H1 (cell line): Measurements from ENCODE around the gene HMMR. TPM values are rescaled to one million over a fixed set of nuclear protein-coding genes. Genes with fewer than 3 reads are reported as not detected.

Source experiments
- CTCF ChIA-PET: fragments of 300-600 bp; sonication (Branson Sonifier 250); formaldehyde crosslinking; loops from one replicate; lab custom pipeline; 2021; ENCODE audit not compliant: partially characterized antibody; lab: Charles Lee
- POLR2A ChIA-PET: fragments of 300-600 bp; sonication (Branson Sonifier 250); formaldehyde crosslinking; loops from one replicate; lab custom pipeline; 2021; ENCODE audit warnings: inconsistent platforms; ENCODE audit not compliant: partially characterized antibody; lab: Charles Lee
- DNase-seq, 2 experiments: peaks; one replicate each; pipeline versions ENCODE4 v3.0.0 to v3.0.0-alpha.2; 2010 to 2022; ENCODE audit warnings: low spot score in 2 of 2, low read depth in 1 of 2, mixed read lengths in 1 of 2
- FAIRE-seq: peaks from 2 replicates; lab custom pipeline; 2011; peaks lifted over from hg19 to GRCh38; lab: Jason Lieb, UNC
- H2AFZ ChIP-seq: 2 replicates; pipeline ENCODE4 v1.8.1; 2012; ENCODE audit warnings: low read length, inconsistent platforms
- H2AK5ac ChIP-seq: 2 replicates; pipeline ENCODE4 v1.6.1; 2013; ENCODE audit warnings: low read depth, low read length
- H2BK120ac ChIP-seq: replicated peaks from 2 replicates; pipeline ENCODE3; 2013; ENCODE audit warnings: low read depth, low read length, inconsistent platforms
- H2BK12ac ChIP-seq: 2 replicates; pipeline ENCODE4 v1.6.1; 2013; ENCODE audit warnings: low read depth, low read length
- H2BK15ac ChIP-seq: 2 replicates; pipeline ENCODE4 v1.6.1; 2013; ENCODE audit warnings: low read length
- H2BK20ac ChIP-seq: 2 replicates; pipeline ENCODE4 v1.6.1; 2013; ENCODE audit warnings: low read length
- H2BK5ac ChIP-seq: 2 replicates; pipeline ENCODE4 v1.6.1; 2013; ENCODE audit warnings: low read depth, low read length
- H3K14ac ChIP-seq: 2 replicates; pipeline ENCODE4 v1.6.1; 2013; ENCODE audit warnings: inconsistent platforms; ENCODE audit not compliant: insufficient read length
- H3K18ac ChIP-seq: 2 replicates; pipeline ENCODE4 v1.6.1; 2013; ENCODE audit warnings: low read length; ENCODE audit errors: extremely low read depth
- H3K23ac ChIP-seq: 2 replicates; pipeline ENCODE4 v1.6.1; 2013; ENCODE audit warnings: inconsistent platforms; ENCODE audit not compliant: insufficient read length
- H3K23me2 ChIP-seq: 2 replicates; pipeline ENCODE4 v1.6.1; 2013; ENCODE audit warnings: low read depth, low read length
- H3K27ac ChIP-seq: 2 replicates; pipeline ENCODE4 v1.6.1; 2011; ENCODE audit warnings: low read depth, low read length, inconsistent platforms
- H3K27me3 ChIP-seq, 4 experiments: replicated peaks in 1 of 4; 1 replicate in 1 of 4; 2 replicates in 3 of 4; pipeline versions ENCODE4 v1.6.1 to v1.8.1; 2011 to 2013; ENCODE audit warnings: low read length in 3 of 4, mild to moderate bottlenecking in 3 of 4, inconsistent platforms in 2 of 4, mixed read lengths in 2 of 4, moderate library complexity in 1 of 4; ENCODE audit not compliant: control insufficient read depth in 3 of 4, insufficient read depth in 3 of 4; ENCODE audit errors: extremely low read depth in 1 of 4
- H3K36me3 ChIP-seq, 4 experiments: 2 replicates each; pipeline versions ENCODE4 v1.6.1 to v1.8.1; 2011 to 2013; ENCODE audit warnings: mild to moderate bottlenecking in 4 of 4, low read length in 3 of 4, moderate library complexity in 2 of 4, control low read depth in 1 of 4, inconsistent platforms in 1 of 4; ENCODE audit not compliant: insufficient read depth in 4 of 4, control insufficient read depth in 2 of 4
- H3K4ac ChIP-seq: replicated peaks from 2 replicates; pipeline ENCODE3; 2013; ENCODE audit warnings: low read length, low read depth, mixed read lengths, inconsistent platforms; ENCODE audit not compliant: insufficient read length
- H3K4me1 ChIP-seq, 4 experiments: replicated peaks in 1 of 4; 1 replicate in 1 of 4; 2 replicates in 3 of 4; pipeline versions ENCODE4 v1.6.1 to v1.8.1; 2011 to 2013; ENCODE audit warnings: low read length in 3 of 4, inconsistent platforms in 2 of 4, mixed read lengths in 1 of 4; ENCODE audit not compliant: insufficient read depth in 4 of 4, control insufficient read depth in 3 of 4
- H3K4me2 ChIP-seq, 2 experiments: 2 replicates each; pipeline versions ENCODE4 v1.6.1 to v1.8.1; 2011 to 2013; ENCODE audit warnings: low read depth in 2 of 2, low read length in 2 of 2, control low read depth in 1 of 2, inconsistent platforms in 1 of 2, mild to moderate bottlenecking in 1 of 2; ENCODE audit not compliant: insufficient read depth in 1 of 2
- H3K4me3 ChIP-seq, 4 experiments: fragments of 200-600, 300-600 bp in 1 of 4; sonication (generic), shearing (Covaris generic), sonication (Bioruptor Twin) in 1 of 4; 2 replicates each; pipeline versions ENCODE4 v1.5.1 to v1.8.1; 2011 to 2016; ENCODE audit warnings: low read length in 4 of 4, low read depth in 3 of 4, control low read depth in 2 of 4, inconsistent platforms in 2 of 4, mild to moderate bottlenecking in 2 of 4, mixed read lengths in 1 of 4, moderate library complexity in 1 of 4; ENCODE audit not compliant: insufficient read depth in 2 of 4; ENCODE audit errors: extremely low read depth in 1 of 4
- H3K56ac ChIP-seq: replicated peaks from 2 replicates; pipeline ENCODE3; 2013; ENCODE audit warnings: low read depth, mild to moderate bottlenecking, mixed read lengths, low read length, inconsistent platforms; ENCODE audit not compliant: insufficient read length
- H3K79me1 ChIP-seq: 2 replicates; pipeline ENCODE4 v1.6.1; 2013; ENCODE audit warnings: low read depth, low read length, control low read depth
- H3K79me2 ChIP-seq, 2 experiments: 2 replicates each; pipeline versions ENCODE4 v1.6.1 to v1.8.1; 2012 to 2013; ENCODE audit warnings: low read length in 2 of 2, mild to moderate bottlenecking in 2 of 2, inconsistent platforms in 1 of 2; ENCODE audit not compliant: insufficient read depth in 2 of 2, control insufficient read depth in 1 of 2
- H3K9ac ChIP-seq, 4 experiments: replicated peaks in 1 of 4; 1 replicate in 1 of 4; 2 replicates in 3 of 4; pipeline versions ENCODE4 v1.6.1 to v1.8.1; 2011 to 2013; ENCODE audit warnings: low read depth in 3 of 4, low read length in 3 of 4, control low read depth in 2 of 4, mild to moderate bottlenecking in 2 of 4, moderate library complexity in 2 of 4, inconsistent platforms in 1 of 4; ENCODE audit errors: extremely low read depth in 1 of 4
- H3K9me3 ChIP-seq, 2 experiments: 2 replicates each; pipeline versions ENCODE4 v1.6.1 to v1.8.1; 2012 to 2013; ENCODE audit warnings: mild to moderate bottlenecking in 2 of 2, moderate library complexity in 2 of 2, control low read depth in 1 of 2, inconsistent platforms in 1 of 2, low read depth in 1 of 2, low read length in 1 of 2, mixed read lengths in 1 of 2; ENCODE audit not compliant: insufficient read depth in 2 of 2
- H4K20me1 ChIP-seq, 2 experiments: replicated peaks in 1 of 2; 2 replicates each; pipeline versions ENCODE3 to v1.8.1; 2011 to 2013; ENCODE audit warnings: inconsistent platforms in 2 of 2, low read length in 2 of 2, mild to moderate bottlenecking in 1 of 2; ENCODE audit not compliant: insufficient read depth in 2 of 2, control insufficient read depth in 1 of 2
- H4K5ac ChIP-seq: 2 replicates; pipeline ENCODE4 v1.6.1; 2013; ENCODE audit warnings: low read length, low read depth, mixed read lengths, inconsistent platforms; ENCODE audit not compliant: insufficient read length
- H4K8ac ChIP-seq: 2 replicates; pipeline ENCODE4 v1.8.0; 2013; ENCODE audit warnings: mild to moderate bottlenecking, moderate library complexity, low read length, inconsistent platforms; ENCODE audit not compliant: insufficient read depth; ENCODE audit errors: extremely low read depth
- H4K91ac ChIP-seq: replicated peaks from 2 replicates; pipeline ENCODE3; 2013; ENCODE audit warnings: low read length, mixed read lengths, inconsistent platforms; ENCODE audit not compliant: insufficient read length
- CEBPB ChIP-seq: IDR thresholded peaks from 2 replicates; pipeline ENCODE4 v1.6.1; 2012; ENCODE audit warnings: low read depth, low read length
- CHD1 ChIP-seq: IDR thresholded peaks from 2 replicates; pipeline ENCODE4 v1.6.1; 2012; ENCODE audit warnings: low read depth, low read length, improper control_type of control experiment
- CHD2 ChIP-seq: IDR thresholded peaks from 2 replicates; pipeline ENCODE4 v1.6.1; 2012; ENCODE audit warnings: low read length, improper control_type of control experiment
- HDAC2 ChIP-seq, 2 experiments: fragments of 300-600 bp in 1 of 2; sonication (generic) in 1 of 2; IDR thresholded peaks; 2 replicates each; pipeline ENCODE4 v1.6.1; 2011 to 2012; ENCODE audit warnings: low read depth in 2 of 2, low read length in 2 of 2, mild to moderate bottlenecking in 2 of 2, moderate library complexity in 2 of 2, borderline replicate concordance in 1 of 2, inconsistent platforms in 1 of 2
- JUND ChIP-seq: IDR thresholded peaks from 2 replicates; pipeline ENCODE4 v1.6.1; 2011; ENCODE audit warnings: mild to moderate bottlenecking, improper control_type of control experiment, low read length
- RNF2 ChIP-seq: fragments of 200-900, 300-1000 bp; sonication (generic); IDR thresholded peaks from 2 replicates; pipeline ENCODE4 v1.7.1; 2016; ENCODE audit warnings: borderline replicate concordance, low read depth, mild to moderate bottlenecking, antibody characterized with exemption, low read length; ENCODE audit not compliant: poor library complexity, severe bottlenecking; ENCODE audit errors: missing control alignments
- SP2 ChIP-seq: IDR thresholded peaks from 2 replicates; pipeline ENCODE4 v1.6.1; 2012; ENCODE audit warnings: mild to moderate bottlenecking, low read length, inconsistent platforms
- TAF1 ChIP-seq: IDR thresholded peaks from 2 replicates; pipeline ENCODE4 v1.6.1; 2011; ENCODE audit warnings: mild to moderate bottlenecking, low read depth, low read length
- TBP ChIP-seq: IDR thresholded peaks from 2 replicates; pipeline ENCODE4 v1.6.1; 2011; ENCODE audit warnings: low read depth, low read length, improper control_type of control experiment
- YY1 ChIP-seq: IDR thresholded peaks from 2 replicates; pipeline ENCODE4 v1.6.1; 2011; ENCODE audit warnings: low read depth, mild to moderate bottlenecking, low read length
- WGBS, 2 experiments: shearing (Covaris generic) in 1 of 2; methylation state at CpG; one replicate each; pipeline versions ENCODE4 v1.1.6 to v1.1.7; 2013 to 2015; ENCODE audit warnings: low lambda C conversion rate in 2 of 2, mixed read lengths in 2 of 2, inconsistent platforms in 1 of 2, low coverage in 1 of 2, missing lambda C conversion rate in 1 of 2; ENCODE audit not compliant: insufficient replicate concordance in 2 of 2, insufficient coverage in 1 of 2, insufficient read length in 1 of 2; ENCODE audit errors: extremely low coverage in 1 of 2, missing lambda C conversion rate in 1 of 2; 5-methylcytosine and 5-hydroxymethylcytosine counted together
- polyA plus RNA-seq, 7 experiments: library from polyadenylated mRNA; depleted of rRNA in 3 of 7; stranded (reverse) in 5 of 7; unstranded in 2 of 7; fragments of >200 nt in 5 of 7; fragments of 200-250 nt in 2 of 7; gene quantifications; 1 replicate in 5 of 7; 2 replicates in 1 of 7; 4 replicates in 1 of 7; pipeline versions ENCODE4 v1.2.1 to v1.2.3, GENCODE V29; 2011 to 2013; ENCODE audit warnings: missing spikeins in 2 of 7, mixed read lengths in 2 of 7
- total RNA-seq: library from RNA; stranded (reverse); fragmentation: NEBNext Ultra II Directional; extraction: Animal tissue kit (Norgen Biotek cat#: 25700); gene quantifications from 2 replicates; pipeline ENCODE4 v1.2.1, GENCODE V29; 2021
- TF ChIP-seq, protein P1 (sequence below): IDR thresholded peaks from 2 replicates; pipeline ENCODE4 v1.6.1; 2012; ENCODE audit warnings: inconsistent platforms

Gene HMMR
- total and polyA plus RNA-seq, 2 of the 8 experiments (the other 6 are each of a cell fraction or from before 2014, with no cell fraction given), result 17.5 to 77.3 TPM

GRCh38 chr5:163437309-163438182, 22.9 kb upstream of the HMMR start, which contains the start of gene CCNG1:
Gene CCNG1 (plus strand): TSS chr5:163437595. CDS start chr5:163439257, 1,662 bp downstream.
- Histone ChIP-seq H3K14ac (no peak within 1 kb of the TSS), H4K8ac (peak within 1 kb of the TSS; percentile 94; the same call in 1 of the 2 replicates), H3K18ac (peak within 1 kb of the TSS; percentile 98; the same call in 1 of the 2 replicates), H3K23me2 (peaks cover 4% of the 10 kb centered on the region; the same call in 1 of the 2 replicates), H4K91ac (peak within 1 kb of the TSS; percentile 89), H3K9me3 (no peaks in the 10 kb centered on the region), H4K20me1 (peaks cover 7 to 14% of the 10 kb centered on the region in 2 experiments), H3K56ac (peak within 1 kb of the TSS; percentile 89), H3K23ac (no peak within 1 kb of the TSS), H2BK12ac (no peak within 1 kb of the TSS), H2AFZ (no peak within 1 kb of the TSS), H3K36me3 (peaks cover 9 to 37% (median 26%) of the 10 kb centered on the region in 4 experiments), H3K79me2 (peaks cover 20 to 53% of the 10 kb centered on the region in 2 experiments), H3K27me3 (no peaks in the 10 kb centered on the region), H3K4me3 (peak within 1 kb of the TSS; percentile 80 to 92 (median 87)), H2BK120ac (no peak within 1 kb of the TSS), H4K5ac (peak within 1 kb of the TSS; percentile 97), H3K4me1 (peaks cover 0 to 3% (median 1%) of the 10 kb centered on the region in 4 experiments; a peak in 3 of 7 replicates), H2BK15ac (no peak within 1 kb of the TSS), H3K4ac (peak within 1 kb of the TSS; percentile 47), H3K4me2 (peak within 1 kb of the TSS; percentile 70 to 85), H3K27ac (peak within 1 kb of the TSS; percentile 94), H2BK5ac (peak within 1 kb of the TSS; percentile 97), H2AK5ac (no peak within 1 kb of the TSS; the same call in 1 of the 2 replicates), H3K9ac (peak within 1 kb of the TSS; percentile 85 to 94 (median 92)), H2BK20ac (no peak within 1 kb of the TSS), H3K79me1 (no peaks in the 10 kb centered on the region)
- WGBS, 2 experiments, result 2% methylated on average over 34 of the region's 51 CpGs; no CpG with 5 or more reads in 1 of the 2 experiments
- ChIA-PET CTCF (interaction anchor here (0.5 to 1.9 kb wide), 4 partner anchors 21 to 257 kb away, joined by 4 to 8 read pairs (median 5); no protein-coding TSS in a partner anchor), POLR2A (interaction anchor here (0.7 to 9.0 kb wide), 21 partner anchors 11 to 555 kb away, joined by 3 to 189 read pairs (median 4); partner anchors contain the start of genes HMMR, MAT2B and NUDCD2)
- FAIRE-seq (peak; percentile 97), DNase-seq (peak; percentile 92 to 97)
- peak; percentile 96 for TF ChIP-seq TAF1
- TF ChIP-seq CEBPB, result no peak
- TF ChIP-seq TBP, result peak; percentile 96
- peak; percentile 26 to 88; a peak in 2 of 4 replicates for TF ChIP-seq HDAC2 (IDR thresholded peaks at IDR 0.05; ENCODE audit: borderline replicate concordance in 1 of 2, low read depth in 2 of 2, low read length in 2 of 2)
- TF ChIP-seq, protein P1, sequence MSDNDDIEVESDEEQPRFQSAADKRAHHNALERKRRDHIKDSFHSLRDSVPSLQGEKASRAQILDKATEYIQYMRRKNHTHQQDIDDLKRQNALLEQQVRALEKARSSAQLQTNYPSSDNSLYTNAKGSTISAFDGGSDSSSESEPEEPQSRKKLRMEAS, result no peak
- TF ChIP-seq CHD2, result peak; percentile 95
- TF ChIP-seq JUND, result no peak
- peak; percentile 61; the same call in 1 of the 2 replicates for TF ChIP-seq CHD1
- TF ChIP-seq YY1, result no peak
- no peak for TF ChIP-seq RNF2
- peak; percentile 57 for TF ChIP-seq SP2
